Activated T-cell treated with anti-CD3 and anti-CD28 coated beads for 4 hours (primary cell): ENCODE measurements around the gene GIMAP5.
A peak's percentile ranks its signal among the peaks of the same experiment; 100 is the strongest.
"Not testable (repeated sequence)": the region's sequence is repeated elsewhere in the genome, so short reads cannot be mapped to it uniquely, and the experiment has no call there.

Experiments
- DNase-seq: peaks from one replicate; pipeline ENCODE4 v3.0.0-alpha.2; 2020

GIMAP5 gene

GRCh38 chr7:150735596-150736358 lies 1.4 kb upstream of the GIMAP5 start:
- no peak for DNase-seq

GRCh38 chr7:150736864-150737263 lies 354 bp upstream of the GIMAP5 start:
- DNase-seq = no peak

- DNase-seq = no peak
Observed at GRCh38 chr7:150738092-150738491, 874 bp downstream of the GIMAP5 start.

GRCh38 chr7:150738591-150739001 lies 1.4 kb downstream of the GIMAP5 start:
- DNase-seq = no peak

GRCh38 chr7:150739033-150739432 lies 1.8 kb downstream of the GIMAP5 start:
- DNase-seq = no peak

- DNase-seq = no peak
Observed at GRCh38 chr7:150740053-150740452, 2.8 kb downstream of the GIMAP5 start.

- no peak for DNase-seq
Observed at GRCh38 chr7:150742286-150742968, 5.2 kb downstream of the GIMAP5 start.

- no peak for DNase-seq
Observed at GRCh38 chr7:150744041-150744656, 6.9 kb downstream of the GIMAP5 start.

GRCh38 chr7:150745086-150745485 lies 7.9 kb downstream of the GIMAP5 start:
- DNase-seq = no peak

GRCh38 chr7:150745876-150746275 lies 8.7 kb downstream of the GIMAP5 start:
- DNase-seq = no peak

GRCh38 chr7:150746921-150747320 lies 9.7 kb downstream of the GIMAP5 start:
- DNase-seq = no peak

GRCh38 chr7:150748376-150748775 lies 11.2 kb downstream of the GIMAP5 start:
- no peak for DNase-seq

- DNase-seq = no peak
Observed at GRCh38 chr7:150751702-150752101, 14.5 kb downstream of the GIMAP5 start.

GRCh38 chr7:150753239-150753638 lies 16.0 kb downstream of the GIMAP5 start:
- no peak for DNase-seq

- no peak for DNase-seq
Observed at GRCh38 chr7:150753826-150754603, 16.8 kb downstream of the GIMAP5 start.

GRCh38 chr7:150754951-150755350 lies 17.7 kb downstream of the GIMAP5 start:
- DNase-seq = no peak

GRCh38 chr7:150755473-150756099 lies 18.4 kb downstream of the GIMAP5 start:
- peak; percentile 53 for DNase-seq

GRCh38 chr7:150756166-150756565 lies 18.9 kb downstream of the GIMAP5 start:
- no peak for DNase-seq

GRCh38 chr7:150756858-150757257 lies 19.6 kb downstream of the GIMAP5 start:
- DNase-seq = no peak

- DNase-seq = no peak
Observed at GRCh38 chr7:150759479-150759878, 22.3 kb downstream of the GIMAP5 start.

- DNase-seq = no peak
Observed at GRCh38 chr7:150766334-150766709, 29.1 kb downstream of the GIMAP5 start.

- no peak for DNase-seq
Observed at GRCh38 chr7:150769768-150770167, 32.5 kb downstream of the GIMAP5 start.

GRCh38 chr7:150774131-150774530 lies 36.9 kb downstream of the GIMAP5 start:
- not testable (repeated sequence) for DNase-seq
